ENCODE measurements around the gene MAN2B2. TPM values are rescaled to one million over a fixed set of nuclear protein-coding genes. Genes with fewer than 3 reads are reported as not detected.

MAN2B2 gene
- total RNA-seq, 1 donor from 2014 or later: 24.2 TPM

DNA sequence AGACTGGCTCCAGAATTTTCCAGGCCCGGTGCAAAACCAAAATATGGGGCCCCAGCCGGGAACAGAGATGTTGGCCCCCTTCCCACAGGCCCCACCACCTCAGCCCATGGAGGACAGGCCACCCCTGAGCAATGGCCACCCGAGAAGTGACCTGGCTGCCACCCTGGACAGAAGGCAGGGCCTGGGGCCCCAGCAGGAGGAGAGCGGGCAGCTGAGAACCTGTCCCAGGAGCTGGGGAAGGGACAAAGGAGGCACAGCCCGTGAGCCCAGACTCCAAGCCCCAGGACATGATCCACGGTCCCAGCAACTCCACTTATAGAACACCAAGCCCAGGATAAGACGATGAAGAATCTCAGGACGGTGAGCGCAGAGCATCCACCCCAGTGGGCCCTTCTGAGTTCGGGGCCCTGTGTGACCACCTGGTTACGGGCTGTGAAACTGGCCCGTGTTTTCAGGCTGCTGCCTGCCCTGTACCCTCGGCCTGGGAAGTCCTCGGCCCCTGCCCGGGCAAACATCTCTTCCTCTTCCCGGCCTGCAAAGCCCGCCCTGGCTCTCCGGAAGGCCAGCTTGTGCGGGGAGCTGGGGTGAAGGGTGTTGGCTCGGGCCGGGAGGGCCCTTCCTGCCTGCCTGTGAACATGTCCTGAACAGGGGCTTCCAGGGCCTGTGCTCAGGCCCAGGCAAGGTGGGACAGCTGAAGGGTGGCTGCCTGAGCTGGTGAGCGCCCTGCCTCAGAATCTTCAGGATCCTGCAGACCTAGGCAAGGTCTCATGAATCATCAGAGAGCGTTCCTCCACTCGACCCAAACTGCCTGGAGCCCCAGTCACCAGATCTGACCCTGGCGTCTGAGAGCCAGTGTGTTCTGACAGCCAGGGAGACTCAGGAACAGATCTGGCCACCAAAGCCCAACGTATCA, 47.0 kb upstream of the MAN2B2 start:
- Mint-ChIP-seq H3K27ac (no peak overlapping the region), H3K4me3 (no peak overlapping the region), H3K4me1 (no peaks in the 10 kb centered on the region), H3K36me3 (ENCODE audit: low read depth) (no peaks in the 10 kb centered on the region), H3K27me3 (no peaks in the 10 kb centered on the region), H3K9me3 (no peaks in the 10 kb centered on the region)
- ChIA-PET POLR2A (no interaction called here), CTCF (no interaction called here)
- DNase-seq: no peak
- TF ChIP-seq, protein P1, sequence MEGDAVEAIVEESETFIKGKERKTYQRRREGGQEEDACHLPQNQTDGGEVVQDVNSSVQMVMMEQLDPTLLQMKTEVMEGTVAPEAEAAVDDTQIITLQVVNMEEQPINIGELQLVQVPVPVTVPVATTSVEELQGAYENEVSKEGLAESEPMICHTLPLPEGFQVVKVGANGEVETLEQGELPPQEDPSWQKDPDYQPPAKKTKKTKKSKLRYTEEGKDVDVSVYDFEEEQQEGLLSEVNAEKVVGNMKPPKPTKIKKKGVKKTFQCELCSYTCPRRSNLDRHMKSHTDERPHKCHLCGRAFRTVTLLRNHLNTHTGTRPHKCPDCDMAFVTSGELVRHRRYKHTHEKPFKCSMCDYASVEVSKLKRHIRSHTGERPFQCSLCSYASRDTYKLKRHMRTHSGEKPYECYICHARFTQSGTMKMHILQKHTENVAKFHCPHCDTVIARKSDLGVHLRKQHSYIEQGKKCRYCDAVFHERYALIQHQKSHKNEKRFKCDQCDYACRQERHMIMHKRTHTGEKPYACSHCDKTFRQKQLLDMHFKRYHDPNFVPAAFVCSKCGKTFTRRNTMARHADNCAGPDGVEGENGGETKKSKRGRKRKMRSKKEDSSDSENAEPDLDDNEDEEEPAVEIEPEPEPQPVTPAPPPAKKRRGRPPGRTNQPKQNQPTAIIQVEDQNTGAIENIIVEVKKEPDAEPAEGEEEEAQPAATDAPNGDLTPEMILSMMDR (IDR thresholded peaks at IDR 0.05): no peak
- intact Hi-C loops (cut with micrococcal nuclease): no loop called here
- ATAC-seq (ENCODE audit: low read depth): no peak

GRCh38 chr4:6529021-6529420, 46.0 kb upstream of the MAN2B2 start:
- ChIA-PET POLR2A (no interaction called here), CTCF (no interaction called here)
- Mint-ChIP-seq H3K36me3 (ENCODE audit: low read depth) (no peaks in the 10 kb centered on the region), H3K4me1 (no peaks in the 10 kb centered on the region), H3K27me3 (no peaks in the 10 kb centered on the region), H3K27ac (no peak overlapping the region), H3K9me3 (no peaks in the 10 kb centered on the region), H3K4me3 (no peak overlapping the region)
- DNase-seq: no peak
- no peak for ATAC-seq (ENCODE audit: low read depth)
- intact Hi-C loops (cut with micrococcal nuclease): no loop called here
- TF ChIP-seq, protein P1 (IDR thresholded peaks at IDR 0.05): no peak

DNA sequence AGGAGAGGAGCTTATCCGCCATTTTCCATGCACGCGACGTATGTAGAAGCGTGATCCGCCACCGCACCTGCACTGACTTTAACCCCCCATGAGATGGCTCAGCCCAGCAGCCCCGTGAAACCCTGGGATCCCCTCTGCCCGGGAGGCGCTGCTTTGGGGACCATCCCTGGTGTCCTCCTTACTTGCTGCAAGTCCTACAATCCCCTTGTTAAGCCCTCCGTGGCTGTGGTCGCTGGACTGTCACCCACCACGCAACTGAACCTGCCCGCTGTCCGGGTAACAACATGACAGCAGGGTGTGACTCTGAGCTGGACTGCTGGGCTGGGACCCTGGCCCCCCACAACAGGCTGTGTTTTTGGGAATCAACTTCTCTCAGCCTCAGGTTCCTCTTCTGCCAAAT, 44.7 kb upstream of the MAN2B2 start:
- CTCF ChIA-PET: no interaction called here
- Mint-ChIP-seq H3K36me3 (ENCODE audit: low read depth) (no peaks in the 10 kb centered on the region), H3K27ac (no peak overlapping the region), H3K27me3 (no peaks in the 10 kb centered on the region), H3K9me3 (no peaks in the 10 kb centered on the region), H3K4me3 (no peak overlapping the region), H3K4me1 (no peaks in the 10 kb centered on the region)
- intact Hi-C loops (cut with micrococcal nuclease): no loop called here
- TF ChIP-seq, protein P1 (IDR thresholded peaks at IDR 0.05): no peak
- no peak for DNase-seq
- no peak for ATAC-seq (ENCODE audit: low read depth)
- POLR2A ChIA-PET: no interaction called here

GRCh38 chr4:6530964-6531363, 44.0 kb upstream of the MAN2B2 start:
- H3K36me3 Mint-ChIP-seq (ENCODE audit: low read depth): no peaks in the 10 kb centered on the region
- H3K27me3 Mint-ChIP-seq: no peaks in the 10 kb centered on the region
- H3K9me3 Mint-ChIP-seq: peaks cover under 1% of the 10 kb centered on the region
- CTCF ChIA-PET: no interaction called here
- intact Hi-C loops (cut with micrococcal nuclease): no loop called here
- no peak overlapping the region for H3K4me3 Mint-ChIP-seq
- no peaks in the 10 kb centered on the region for H3K4me1 Mint-ChIP-seq
- ATAC-seq (ENCODE audit: low read depth): no peak
- no peak for DNase-seq
- POLR2A ChIA-PET: no interaction called here
- no peak overlapping the region for H3K27ac Mint-ChIP-seq
- TF ChIP-seq, protein P1 (IDR thresholded peaks at IDR 0.05): no peak

DNA sequence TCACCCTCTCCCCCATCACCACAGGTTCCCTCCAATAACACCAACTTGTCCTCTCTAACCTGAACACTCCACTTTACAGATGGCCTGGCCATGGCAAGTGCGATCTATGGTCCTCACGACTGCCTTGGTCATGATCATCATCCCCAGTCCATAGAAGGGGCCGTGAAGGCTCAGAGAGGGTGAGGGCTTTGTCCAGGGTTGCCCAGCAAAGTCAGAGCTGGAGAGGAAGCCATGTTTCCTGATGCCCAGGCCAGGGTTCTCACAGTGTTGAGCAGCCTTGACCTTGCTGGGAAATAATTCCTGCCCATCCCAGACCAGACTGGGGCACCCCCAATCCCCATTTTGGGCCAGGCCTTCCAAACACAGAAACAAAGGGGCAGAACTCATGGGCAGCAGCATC, 42.9 kb upstream of the MAN2B2 start:
- intact Hi-C loops (cut with micrococcal nuclease): no loop called here

More for the DNA sequence above, 42.9 kb upstream of the MAN2B2 start:
- H3K27ac Mint-ChIP-seq: no peak overlapping the region
- no peak for DNase-seq
- peaks cover 4% of the 10 kb centered on the region for H3K9me3 Mint-ChIP-seq
- CTCF ChIA-PET: no interaction called here
- H3K4me1 Mint-ChIP-seq: no peaks in the 10 kb centered on the region
- POLR2A ChIA-PET: no interaction called here
- no peak for ATAC-seq (ENCODE audit: low read depth)
- no peaks in the 10 kb centered on the region for H3K36me3 Mint-ChIP-seq (ENCODE audit: low read depth)
- no peaks in the 10 kb centered on the region for H3K27me3 Mint-ChIP-seq
- TF ChIP-seq, protein P1 (IDR thresholded peaks at IDR 0.05): no peak
- no peak overlapping the region for H3K4me3 Mint-ChIP-seq
